GM12891 (cell line): Measurements from ENCODE around the gene FAM180A.

Source experiments
- PAX5 ChIP-seq: IDR thresholded peaks from 2 replicates; pipeline ENCODE4 v1.6.1; 2011; ENCODE audit warnings: low read length, moderate library complexity, mild to moderate bottlenecking; ENCODE audit not compliant: insufficient read depth, severe bottlenecking
- POLR2A ChIP-seq: IDR thresholded peaks from 2 replicates; pipeline ENCODE4 v1.6.1; 2011; ENCODE audit warnings: low read depth, low read length, control low read depth
- POLR2AphosphoS5 ChIP-seq: IDR thresholded peaks from 2 replicates; pipeline ENCODE4 v1.6.1; 2011; ENCODE audit warnings: low read depth, low read length, control low read depth
- POU2F2 ChIP-seq: IDR thresholded peaks from 2 replicates; pipeline ENCODE4 v1.6.1; 2011; ENCODE audit warnings: low read depth, mild to moderate bottlenecking, control low read depth, low read length, moderate library complexity
- SPI1 ChIP-seq: IDR thresholded peaks from 2 replicates; pipeline ENCODE4 v1.6.1; 2011; ENCODE audit warnings: low read depth, low read length, control low read depth
- TAF1 ChIP-seq: IDR thresholded peaks from 2 replicates; pipeline ENCODE4 v1.6.1; 2011; ENCODE audit warnings: low read depth, low read length, control low read depth

DNA sequence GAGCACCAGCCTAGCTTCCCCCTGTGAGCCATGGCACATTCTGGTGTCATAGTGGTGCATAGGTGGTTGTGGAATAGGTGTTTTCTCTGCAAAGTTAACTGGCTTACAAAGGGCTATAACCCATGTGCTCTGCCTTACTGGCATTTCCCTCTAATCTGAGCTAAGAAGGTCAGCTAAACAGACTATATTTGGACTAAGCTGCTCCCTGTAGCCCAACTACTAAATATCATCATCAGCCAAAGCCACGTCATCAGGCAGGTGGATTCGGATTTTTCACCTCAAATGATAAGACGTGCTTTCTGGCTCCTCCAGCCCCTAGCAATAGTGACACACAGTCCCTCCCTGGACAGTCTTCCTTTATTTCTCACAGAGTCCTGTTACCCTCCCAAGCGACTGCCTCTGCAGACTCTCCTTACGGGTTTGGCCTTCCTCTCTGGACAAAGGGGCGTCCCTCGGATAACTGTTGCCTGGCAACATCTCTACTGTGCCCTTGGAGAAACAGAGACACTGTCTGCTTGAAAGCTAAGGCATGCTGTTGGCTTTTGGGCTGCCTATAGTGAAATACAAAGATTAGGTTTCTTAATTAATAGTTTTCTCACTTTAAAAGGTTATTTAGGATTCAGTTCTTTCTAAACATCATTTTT is 29.7 kb downstream of the FAM180A start:
- TF ChIP-seq POLR2A (no peak), POLR2AphosphoS5 (no peak), TAF1 (no peak), PAX5 (no peak), SPI1 (no peak), POU2F2 (no peak)
